Measurements from ENCODE around the gene CTSK. TPM values are rescaled to one million over a fixed set of nuclear protein-coding genes. Genes with fewer than 3 reads are reported as not detected.
A peak's percentile ranks its signal among the peaks of the same experiment; 100 is the strongest.

CTSK gene
- total RNA-seq, 2 donors from 2014 or later = 6.1 to 8.4 TPM

DNA sequence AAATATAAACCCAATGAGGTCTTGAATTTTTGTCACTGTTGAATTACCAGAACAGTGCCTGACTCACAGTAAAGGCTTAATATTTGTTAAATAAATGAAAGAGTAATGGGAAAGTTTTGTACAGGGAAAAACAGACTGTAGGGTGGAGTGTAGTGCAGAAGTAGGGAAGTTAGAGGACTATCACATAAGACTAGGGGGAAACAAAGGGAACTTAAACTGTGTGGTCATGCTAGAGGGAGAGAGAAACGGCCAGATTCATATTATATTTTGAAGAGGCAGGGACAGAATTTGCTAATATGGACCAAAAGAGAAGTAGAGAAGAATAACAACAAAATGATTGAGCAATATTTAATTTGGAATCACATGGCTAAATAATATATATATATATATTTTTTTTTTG is 14.8 kb downstream of the CTSK start:
- Histone ChIP-seq H3K4me3 (ENCODE audit: low read length) (no peak overlapping the region), H3K9ac (ENCODE audit: extremely low read depth, low read length, poor library complexity, severe bottlenecking) (no peak overlapping the region), H3K27ac (ENCODE audit: low read depth, low read length) (no peak overlapping the region), H3K27me3 (ENCODE audit: control insufficient read depth, insufficient read depth, low read length, poor library complexity, severe bottlenecking) (no peaks in the 10 kb centered on the region), H3K4me1 (ENCODE audit: control insufficient read depth, insufficient read depth, low read length) (peaks cover 7% of the 10 kb centered on the region), H3K36me3 (ENCODE audit: control insufficient read depth, insufficient read depth, low read length) (peaks cover 28% of the 10 kb centered on the region), H3K9me3 (ENCODE audit: control insufficient read depth, low read length) (no peaks in the 10 kb centered on the region)
- 94 to 100% methylated on average over 1 of the region's 1 CpG for WGBS, 2 experiments (ENCODE audit: insufficient coverage in 1 of 2, insufficient read length in 1 of 2)
- Mint-ChIP-seq H3K4me3 (no peak overlapping the region), H3K27ac (no peak overlapping the region), H3K4me1 (peaks cover 15% of the 10 kb centered on the region), H3K27me3 (ENCODE audit: insufficient read depth) (no peaks in the 10 kb centered on the region), H3K36me3 (ENCODE audit: low read depth) (peaks cover 18% of the 10 kb centered on the region), H3K9me3 (no peaks in the 10 kb centered on the region)
- no peak for TF ChIP-seq CTCF (conservative IDR thresholded peaks at IDR 0.05)
- DNase-seq = no peak

GRCh38 chr1:150791585-150791984 is 16.5 kb downstream of the CTSK start:
- Mint-ChIP-seq H3K27me3 (ENCODE audit: insufficient read depth) (no peaks in the 10 kb centered on the region), H3K27ac (peak overlapping the region; percentile 27)
- TF ChIP-seq CTCF (conservative IDR thresholded peaks at IDR 0.05) = no peak

DNA sequence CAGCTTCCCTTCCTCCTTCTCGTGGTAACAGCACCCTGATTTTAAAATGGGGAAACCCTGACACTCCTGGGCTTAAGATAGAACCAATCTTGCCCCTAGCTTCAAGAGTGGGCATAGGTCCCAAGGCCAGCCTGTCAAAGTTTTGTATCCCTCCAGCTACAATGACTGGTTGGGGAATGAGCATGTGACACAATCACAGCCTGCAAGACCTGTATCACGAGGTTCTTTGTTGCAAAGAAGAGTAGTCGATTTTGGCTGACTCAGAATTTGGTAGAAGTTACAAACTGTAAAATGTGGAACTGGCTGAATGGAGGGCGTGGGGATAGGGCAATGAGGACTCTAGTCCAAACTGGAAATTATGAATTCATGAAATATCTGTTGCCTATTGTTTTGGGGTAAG is 18.7 kb downstream of the CTSK start:
- H3K36me3 ChIP-seq (ENCODE audit: control insufficient read depth, insufficient read depth, low read length) = peaks cover 2% of the 10 kb centered on the region
- H3K27me3 ChIP-seq (ENCODE audit: control insufficient read depth, insufficient read depth, low read length, poor library complexity, severe bottlenecking) = no peaks in the 10 kb centered on the region
- H3K4me3 ChIP-seq (ENCODE audit: low read length) = no peak overlapping the region
- no peaks in the 10 kb centered on the region for H3K9me3 ChIP-seq (ENCODE audit: control insufficient read depth, low read length)
- Mint-ChIP-seq H3K27me3 (ENCODE audit: insufficient read depth) (no peaks in the 10 kb centered on the region), H3K36me3 (ENCODE audit: low read depth) (peaks cover 4% of the 10 kb centered on the region), H3K4me3 (no peak overlapping the region), H3K4me1 (peaks cover 8% of the 10 kb centered on the region), H3K9me3 (no peaks in the 10 kb centered on the region), H3K27ac (no peak overlapping the region)
- H3K4me1 ChIP-seq (ENCODE audit: control insufficient read depth, insufficient read depth, low read length) = no peaks in the 10 kb centered on the region
- 93% methylated on average over 4 of the region's 4 CpGs for WGBS, 2 experiments (ENCODE audit: insufficient coverage in 1 of 2, insufficient read length in 1 of 2)
- no peak overlapping the region for H3K9ac ChIP-seq (ENCODE audit: extremely low read depth, low read length, poor library complexity, severe bottlenecking)
- no peak for TF ChIP-seq CTCF (conservative IDR thresholded peaks at IDR 0.05)
- H3K27ac ChIP-seq (ENCODE audit: low read depth, low read length) = no peak overlapping the region
- peak; percentile 43 for DNase-seq

More at GRCh38 chr1:150791585-150791984, 16.5 kb downstream of the CTSK start:
- no peak for DNase-seq
- Histone ChIP-seq H3K9ac (ENCODE audit: extremely low read depth, low read length, poor library complexity, severe bottlenecking) (no peak overlapping the region), H3K9me3 (ENCODE audit: control insufficient read depth, low read length) (no peaks in the 10 kb centered on the region), H3K36me3 (ENCODE audit: control insufficient read depth, insufficient read depth, low read length) (peaks cover 20% of the 10 kb centered on the region), H3K4me1 (ENCODE audit: control insufficient read depth, insufficient read depth, low read length) (no peaks in the 10 kb centered on the region), H3K27ac (ENCODE audit: low read depth, low read length) (no peak overlapping the region), H3K4me3 (ENCODE audit: low read length) (no peak overlapping the region), H3K27me3 (ENCODE audit: control insufficient read depth, insufficient read depth, low read length, poor library complexity, severe bottlenecking) (no peaks in the 10 kb centered on the region)
- Mint-ChIP-seq H3K4me3 (no peak overlapping the region), H3K36me3 (ENCODE audit: low read depth) (peaks cover 18% of the 10 kb centered on the region), H3K4me1 (peaks cover 8% of the 10 kb centered on the region), H3K9me3 (no peaks in the 10 kb centered on the region)
- WGBS, 2 experiments (ENCODE audit: insufficient coverage in 1 of 2, insufficient read length in 1 of 2) = 83 to 91% methylated on average over 3 to 4 of the region's 4 CpGs

Data from endodermal cell (in vitro differentiated cells).